ENCODE data around the gene ATP9A.

ATP9A gene

GRCh38 chr20:51563174-51563485, 205.1 kb downstream of the ATP9A start:
- Histone ChIP-seq H3K4me1 (ENCODE audit: control insufficient read depth, insufficient read depth, low read length, poor library complexity, severe bottlenecking) (peaks cover 20% of the 10 kb centered on the region), H3K27ac (ENCODE audit: insufficient read depth, low read length, poor library complexity, severe bottlenecking) (no peak overlapping the region)
- DNase-seq, result no peak

DNA sequence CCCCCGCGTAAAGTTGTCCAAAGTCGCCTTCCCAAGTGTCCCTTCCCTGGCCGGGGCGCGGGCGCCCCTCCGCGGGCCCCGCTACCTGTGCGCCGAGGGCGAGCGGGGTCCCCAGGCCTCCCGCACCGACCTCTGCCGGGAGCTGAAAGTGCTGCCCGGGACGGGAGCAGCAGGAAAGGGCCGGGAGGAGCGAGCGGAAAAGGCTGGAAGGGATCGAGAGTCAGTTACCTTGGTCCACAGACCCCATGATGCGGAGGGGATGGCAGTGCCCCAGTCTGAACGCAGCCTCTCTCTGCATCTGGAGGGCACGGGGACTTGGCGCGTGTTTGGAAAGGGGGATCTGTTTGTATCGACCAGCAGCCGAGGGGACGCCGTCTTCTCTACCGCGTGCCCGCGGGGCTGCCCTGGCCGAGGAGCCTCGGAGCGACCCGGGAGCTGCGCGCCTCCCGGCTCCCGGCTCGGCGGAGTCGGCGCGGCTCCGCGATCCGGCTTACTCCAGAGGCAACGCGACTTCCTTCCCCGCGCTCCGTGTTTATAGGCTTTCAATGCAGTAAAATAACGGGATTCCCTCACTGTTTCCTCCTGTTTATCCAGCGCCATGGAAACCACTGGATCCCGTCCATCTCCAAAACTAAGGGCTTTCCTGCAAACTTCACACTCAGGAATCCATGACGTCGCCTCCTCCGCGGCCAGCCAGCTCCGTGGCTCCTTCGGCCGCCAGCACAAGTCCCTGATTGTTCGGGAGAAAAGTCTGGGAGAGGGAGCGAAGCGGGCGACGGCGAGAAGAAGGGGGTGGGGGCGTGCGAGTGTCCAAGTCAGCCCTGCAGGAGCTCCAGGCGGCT, 205.6 kb downstream of the ATP9A start:
- Histone ChIP-seq H3K36me3 (ENCODE audit: control insufficient read depth, insufficient read depth, low read length) (no peaks in the 10 kb centered on the region), H3K9me3 (ENCODE audit: control insufficient read depth, low read length) (no peaks in the 10 kb centered on the region), H3K27me3 (replicated peaks; ENCODE audit: control insufficient read depth, insufficient read depth, low read length, poor library complexity, severe bottlenecking) (peaks cover 52% of the 10 kb centered on the region), H3K27ac (ENCODE audit: insufficient read depth, low read length, poor library complexity, severe bottlenecking) (no peak overlapping the region), H3K4me1 (ENCODE audit: control insufficient read depth, insufficient read depth, low read length, poor library complexity, severe bottlenecking) (peaks cover 20% of the 10 kb centered on the region), H3K4me3 (ENCODE audit: insufficient read depth, low read depth, low read length, poor library complexity, severe bottlenecking) (peak overlapping the region; percentile 47)
- no peak for DNase-seq

More at GRCh38 chr20:51563174-51563485, 205.1 kb downstream of the ATP9A start:
- no peaks in the 10 kb centered on the region for H3K36me3 ChIP-seq (ENCODE audit: control insufficient read depth, insufficient read depth, low read length)
- H3K9me3 ChIP-seq (ENCODE audit: control insufficient read depth, low read length), result no peaks in the 10 kb centered on the region
- H3K27me3 ChIP-seq (replicated peaks; ENCODE audit: control insufficient read depth, insufficient read depth, low read length, poor library complexity, severe bottlenecking), result peaks cover 52% of the 10 kb centered on the region
- peak overlapping the region; percentile 47 for H3K4me3 ChIP-seq (ENCODE audit: insufficient read depth, low read depth, low read length, poor library complexity, severe bottlenecking)

DNA sequence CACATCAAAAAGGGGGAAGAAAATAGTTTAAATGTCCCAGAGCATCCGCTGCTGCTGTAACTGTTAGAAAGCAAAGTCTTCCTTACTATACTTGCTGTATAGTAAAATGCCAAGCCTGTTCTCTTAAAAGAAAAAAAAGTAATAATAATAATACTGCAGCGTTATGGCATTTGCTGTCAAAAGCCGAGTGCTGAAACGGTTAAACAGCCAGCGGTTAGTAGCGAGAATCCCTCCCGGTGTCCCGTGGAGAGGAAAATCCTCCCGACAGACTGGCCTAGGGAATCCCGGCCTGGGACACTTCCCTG, 206.2 kb downstream of the ATP9A start:
- peaks cover 52% of the 10 kb centered on the region for H3K27me3 ChIP-seq (replicated peaks; ENCODE audit: control insufficient read depth, insufficient read depth, low read length, poor library complexity, severe bottlenecking)
- no peaks in the 10 kb centered on the region for H3K9me3 ChIP-seq (ENCODE audit: control insufficient read depth, low read length)
- H3K4me1 ChIP-seq (ENCODE audit: control insufficient read depth, insufficient read depth, low read length, poor library complexity, severe bottlenecking), result peaks cover 20% of the 10 kb centered on the region
- no peak for DNase-seq
- H3K4me3 ChIP-seq (ENCODE audit: insufficient read depth, low read depth, low read length, poor library complexity, severe bottlenecking), result peak overlapping the region; percentile 47
- H3K36me3 ChIP-seq (ENCODE audit: control insufficient read depth, insufficient read depth, low read length), result no peaks in the 10 kb centered on the region
- no peak overlapping the region for H3K27ac ChIP-seq (ENCODE audit: insufficient read depth, low read length, poor library complexity, severe bottlenecking)

DNA sequence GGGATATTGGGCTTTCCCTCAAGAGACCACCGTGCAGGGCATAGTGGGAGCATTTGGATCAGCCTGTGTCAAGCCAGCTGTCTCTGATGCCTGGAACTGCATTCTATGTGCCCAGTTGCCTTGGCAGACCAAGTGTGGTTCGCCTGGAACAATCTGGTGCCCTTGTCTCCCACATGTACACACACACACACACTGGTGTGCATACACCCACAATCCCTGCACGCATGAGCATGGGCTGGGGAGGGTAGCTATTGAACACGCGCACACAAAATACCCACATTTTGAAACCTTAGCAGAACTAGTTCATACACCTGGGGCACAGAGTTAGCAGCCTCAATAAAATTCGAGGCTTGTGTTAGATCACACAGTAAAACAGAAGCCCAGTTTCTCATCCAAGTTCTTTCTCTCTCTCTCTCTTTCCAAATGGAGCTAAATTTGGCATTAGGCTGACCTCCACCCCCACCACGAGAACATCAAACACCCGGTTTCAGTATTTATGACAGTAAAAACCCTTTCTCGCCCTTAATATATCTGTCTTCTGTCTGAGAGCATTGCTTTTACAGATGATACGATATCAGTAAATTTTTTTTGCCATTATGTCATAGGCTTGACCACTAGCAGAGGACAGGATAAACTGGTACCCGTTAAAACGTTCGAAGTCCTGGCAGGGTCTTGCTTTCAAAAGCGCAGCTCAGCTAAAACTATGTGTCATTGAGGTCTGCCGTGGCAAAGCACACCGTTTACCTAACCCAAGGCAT, 207.5 kb downstream of the ATP9A start:
- Histone ChIP-seq H3K4me1 (ENCODE audit: control insufficient read depth, insufficient read depth, low read length, poor library complexity, severe bottlenecking) (peaks cover 20% of the 10 kb centered on the region), H3K9me3 (ENCODE audit: control insufficient read depth, low read length) (no peaks in the 10 kb centered on the region), H3K27ac (ENCODE audit: insufficient read depth, low read length, poor library complexity, severe bottlenecking) (no peak overlapping the region), H3K36me3 (ENCODE audit: control insufficient read depth, insufficient read depth, low read length) (no peaks in the 10 kb centered on the region), H3K27me3 (replicated peaks; ENCODE audit: control insufficient read depth, insufficient read depth, low read length, poor library complexity, severe bottlenecking) (peaks cover 52% of the 10 kb centered on the region), H3K4me3 (ENCODE audit: insufficient read depth, low read depth, low read length, poor library complexity, severe bottlenecking) (no peak overlapping the region)
- no peak for DNase-seq

DNA sequence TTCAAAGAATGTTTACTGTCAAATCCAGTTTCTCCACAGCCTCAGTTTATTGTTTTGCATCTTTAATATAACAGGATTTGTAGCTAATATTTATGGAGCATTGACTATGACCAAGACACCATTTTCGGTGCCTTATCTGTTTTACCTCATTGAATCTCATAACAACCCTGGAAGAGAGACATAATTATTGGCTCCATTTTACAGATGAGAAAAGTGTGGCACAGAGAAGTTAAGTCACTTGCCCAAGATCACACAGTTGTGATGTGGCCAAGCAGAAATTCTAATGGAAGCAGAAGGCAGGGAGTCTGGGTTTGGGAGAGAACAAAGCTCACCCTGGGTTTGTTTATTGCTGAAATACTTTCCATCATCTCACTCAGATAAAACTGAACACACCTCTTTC, 208.1 kb downstream of the ATP9A start:
- no peak for DNase-seq
- Histone ChIP-seq H3K27ac (ENCODE audit: insufficient read depth, low read length, poor library complexity, severe bottlenecking) (no peak overlapping the region), H3K4me3 (ENCODE audit: insufficient read depth, low read depth, low read length, poor library complexity, severe bottlenecking) (no peak overlapping the region), H3K4me1 (ENCODE audit: control insufficient read depth, insufficient read depth, low read length, poor library complexity, severe bottlenecking) (peaks cover 20% of the 10 kb centered on the region), H3K36me3 (ENCODE audit: control insufficient read depth, insufficient read depth, low read length) (no peaks in the 10 kb centered on the region), H3K27me3 (replicated peaks; ENCODE audit: control insufficient read depth, insufficient read depth, low read length, poor library complexity, severe bottlenecking) (peaks cover 52% of the 10 kb centered on the region), H3K9me3 (ENCODE audit: control insufficient read depth, low read length) (no peaks in the 10 kb centered on the region)

- DNase-seq, result no peak
- Histone ChIP-seq H3K4me3 (ENCODE audit: insufficient read depth, low read depth, low read length, poor library complexity, severe bottlenecking) (no peak overlapping the region), H3K27me3 (replicated peaks; ENCODE audit: control insufficient read depth, insufficient read depth, low read length, poor library complexity, severe bottlenecking) (peaks cover 14% of the 10 kb centered on the region), H3K4me1 (ENCODE audit: control insufficient read depth, insufficient read depth, low read length, poor library complexity, severe bottlenecking) (no peaks in the 10 kb centered on the region), H3K9me3 (ENCODE audit: control insufficient read depth, low read length) (no peaks in the 10 kb centered on the region), H3K27ac (ENCODE audit: insufficient read depth, low read length, poor library complexity, severe bottlenecking) (no peak overlapping the region), H3K36me3 (ENCODE audit: control insufficient read depth, insufficient read depth, low read length) (no peaks in the 10 kb centered on the region)
These were observed 213.5 kb downstream of the ATP9A start for GRCh38 chr20:51554538-51555165.

DNA sequence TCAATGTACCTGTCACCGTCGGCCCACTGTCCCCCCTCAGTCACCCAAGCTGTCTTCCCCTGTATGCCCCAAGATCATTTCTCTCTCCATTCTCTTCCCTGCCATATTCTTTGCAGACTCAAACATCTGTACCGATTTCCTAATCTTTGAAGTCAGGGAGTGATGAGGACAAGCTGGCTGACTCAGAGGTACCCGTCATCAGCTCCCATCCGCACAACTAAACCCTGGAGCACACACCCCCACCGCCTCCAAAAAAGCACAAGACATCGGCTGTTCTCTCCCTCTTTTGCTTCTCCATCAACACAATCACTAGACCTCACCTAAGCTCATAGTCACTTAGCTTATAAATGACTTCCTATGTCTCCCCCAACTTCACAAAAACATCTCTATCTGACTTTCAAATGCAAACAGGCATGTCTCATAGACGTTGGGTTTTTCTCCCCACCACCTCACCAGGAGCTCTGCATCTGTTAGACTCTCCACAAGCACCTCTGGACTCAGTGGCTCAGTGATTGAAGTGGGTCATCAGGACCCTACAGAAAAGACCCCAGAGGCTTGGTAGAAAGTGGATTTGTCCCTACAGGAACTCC, 214.2 kb downstream of the ATP9A start:
- Histone ChIP-seq H3K36me3 (ENCODE audit: control insufficient read depth, insufficient read depth, low read length) (no peaks in the 10 kb centered on the region), H3K27me3 (replicated peaks; ENCODE audit: control insufficient read depth, insufficient read depth, low read length, poor library complexity, severe bottlenecking) (peaks cover 7% of the 10 kb centered on the region), H3K4me3 (ENCODE audit: insufficient read depth, low read depth, low read length, poor library complexity, severe bottlenecking) (no peak overlapping the region), H3K27ac (ENCODE audit: insufficient read depth, low read length, poor library complexity, severe bottlenecking) (no peak overlapping the region), H3K9me3 (ENCODE audit: control insufficient read depth, low read length) (no peaks in the 10 kb centered on the region), H3K4me1 (ENCODE audit: control insufficient read depth, insufficient read depth, low read length, poor library complexity, severe bottlenecking) (no peaks in the 10 kb centered on the region)
- no peak for DNase-seq

DNA sequence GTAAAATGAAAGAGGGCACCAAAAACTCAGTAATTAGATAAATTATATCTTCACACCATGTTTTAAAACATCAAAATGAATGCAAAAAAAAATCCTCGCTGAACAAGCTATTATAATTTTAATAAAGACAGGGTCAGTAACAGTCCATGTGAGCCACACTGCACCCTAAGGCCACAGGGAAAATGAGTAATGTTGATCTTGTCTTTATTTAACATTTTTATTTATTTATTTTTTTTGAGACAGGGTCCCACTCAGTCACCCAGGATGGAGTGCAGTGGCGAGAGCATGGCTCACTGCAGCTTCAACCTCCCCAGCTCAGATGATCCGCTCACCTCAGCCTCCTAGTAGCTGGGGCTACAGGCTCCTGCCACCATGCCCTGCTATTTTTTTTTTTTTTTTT, 217.0 kb downstream of the ATP9A start:
- H3K4me3 ChIP-seq (ENCODE audit: insufficient read depth, low read depth, low read length, poor library complexity, severe bottlenecking), result no peak overlapping the region
- no peaks in the 10 kb centered on the region for H3K36me3 ChIP-seq (ENCODE audit: control insufficient read depth, insufficient read depth, low read length)
- no peaks in the 10 kb centered on the region for H3K9me3 ChIP-seq (ENCODE audit: control insufficient read depth, low read length)
- no peak overlapping the region for H3K27ac ChIP-seq (ENCODE audit: insufficient read depth, low read length, poor library complexity, severe bottlenecking)
- no peaks in the 10 kb centered on the region for H3K4me1 ChIP-seq (ENCODE audit: control insufficient read depth, insufficient read depth, low read length, poor library complexity, severe bottlenecking)
- no peaks in the 10 kb centered on the region for H3K27me3 ChIP-seq (replicated peaks; ENCODE audit: control insufficient read depth, insufficient read depth, low read length, poor library complexity, severe bottlenecking)
- no peak for DNase-seq

DNA sequence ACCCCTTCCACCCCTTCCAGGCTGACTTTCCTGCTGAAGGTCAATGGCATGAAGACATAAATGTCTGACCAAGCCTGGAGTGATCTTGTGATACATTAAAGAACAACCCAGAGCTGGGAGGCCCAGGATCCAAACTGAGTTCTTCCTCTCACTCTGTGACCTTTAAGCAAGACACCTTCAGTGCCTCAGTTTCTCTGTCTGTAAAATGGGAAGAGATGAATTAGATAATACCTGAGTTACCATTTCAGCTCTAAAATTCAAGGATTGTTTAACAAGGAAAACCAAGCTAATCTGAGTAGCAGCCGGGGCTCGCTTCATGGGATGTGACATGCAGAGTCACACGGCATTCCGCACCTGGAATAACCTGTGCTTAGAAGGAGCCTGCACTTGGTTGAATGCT, 218.7 kb downstream of the ATP9A start:
- Histone ChIP-seq H3K4me3 (ENCODE audit: insufficient read depth, low read depth, low read length, poor library complexity, severe bottlenecking) (no peak overlapping the region), H3K4me1 (ENCODE audit: control insufficient read depth, insufficient read depth, low read length, poor library complexity, severe bottlenecking) (no peaks in the 10 kb centered on the region), H3K27ac (ENCODE audit: insufficient read depth, low read length, poor library complexity, severe bottlenecking) (no peak overlapping the region), H3K27me3 (replicated peaks; ENCODE audit: control insufficient read depth, insufficient read depth, low read length, poor library complexity, severe bottlenecking) (no peaks in the 10 kb centered on the region), H3K36me3 (ENCODE audit: control insufficient read depth, insufficient read depth, low read length) (no peaks in the 10 kb centered on the region), H3K9me3 (ENCODE audit: control insufficient read depth, low read length) (no peaks in the 10 kb centered on the region)
- no peak for DNase-seq

DNA sequence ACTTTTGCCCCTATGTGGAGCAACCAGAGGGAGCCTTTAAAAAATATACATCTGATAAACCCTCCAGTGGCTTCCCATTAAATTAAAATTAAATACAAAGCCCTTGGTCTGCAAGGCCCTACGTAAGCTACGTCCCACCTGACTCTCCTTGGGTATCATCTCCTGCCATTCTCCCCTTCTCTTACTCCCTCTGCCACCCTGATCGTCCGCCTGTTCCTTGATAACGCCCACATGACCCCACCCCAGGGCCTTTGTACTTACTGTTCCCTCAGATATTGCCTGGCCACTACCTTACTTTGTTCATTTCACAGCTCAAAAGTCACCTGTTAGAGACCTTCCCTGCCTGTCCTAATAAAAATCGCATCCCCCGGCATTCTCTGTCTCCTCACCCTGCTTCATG, 220.2 kb downstream of the ATP9A start:
- Histone ChIP-seq H3K4me3 (ENCODE audit: insufficient read depth, low read depth, low read length, poor library complexity, severe bottlenecking) (no peak overlapping the region), H3K4me1 (ENCODE audit: control insufficient read depth, insufficient read depth, low read length, poor library complexity, severe bottlenecking) (no peaks in the 10 kb centered on the region), H3K27ac (ENCODE audit: insufficient read depth, low read length, poor library complexity, severe bottlenecking) (no peak overlapping the region), H3K36me3 (ENCODE audit: control insufficient read depth, insufficient read depth, low read length) (no peaks in the 10 kb centered on the region), H3K27me3 (replicated peaks; ENCODE audit: control insufficient read depth, insufficient read depth, low read length, poor library complexity, severe bottlenecking) (no peaks in the 10 kb centered on the region), H3K9me3 (ENCODE audit: control insufficient read depth, low read length) (no peaks in the 10 kb centered on the region)
- no peak for DNase-seq
